Spinal cord (tissue), 10 donors: ENCODE results near the gene GALNT9. TPM values are rescaled to one million over a fixed set of nuclear protein-coding genes. Genes with fewer than 3 reads are reported as not detected.

ENCODE experiments used
- DNase-seq, 6 donors: peaks; one replicate each; pipeline versions ENCODE4 v3.0.0 to v3.0.0-alpha.2; 2013 to 2015; ENCODE audit warnings: low spot score in 6 of 6, low read depth in 4 of 6
- H3K27ac ChIP-seq: one replicate; pipeline ENCODE4 v1.5.1; 2013; ENCODE audit warnings: low read depth, low read length, control low read depth
- H3K27me3 ChIP-seq: one replicate; pipeline ENCODE4 v1.6.1; 2013; ENCODE audit warnings: low read length; ENCODE audit not compliant: control insufficient read depth, insufficient read depth
- H3K36me3 ChIP-seq: one replicate; pipeline ENCODE4 v1.6.1; 2013; ENCODE audit warnings: low read length; ENCODE audit not compliant: control insufficient read depth, insufficient read depth
- H3K4me1 ChIP-seq: one replicate; pipeline ENCODE4 v1.6.1; 2013; ENCODE audit warnings: low read length; ENCODE audit not compliant: control insufficient read depth, insufficient read depth
- H3K4me3 ChIP-seq: one replicate; pipeline ENCODE4 v1.5.1; 2013; ENCODE audit warnings: low read depth, low read length, control low read depth
- H3K9me3 ChIP-seq: one replicate; pipeline ENCODE4 v1.6.1; 2013; ENCODE audit warnings: low read length; ENCODE audit not compliant: control insufficient read depth, insufficient read depth
- WGBS: methylation state at CpG from one replicate; pipeline ENCODE4 v1.1.5; 2013; ENCODE audit warnings: missing lambda C conversion rate; ENCODE audit not compliant: insufficient coverage; 5-methylcytosine and 5-hydroxymethylcytosine counted together
- polyA plus RNA-seq, 2 donors: library from polyadenylated mRNA; unstranded; fragments of 120-200 nt; gene quantifications; one replicate each; pipeline ENCODE4 v1.2.1, GENCODE V29; 2013; ENCODE audit not compliant: insufficient read length in 2 of 2
- total RNA-seq, 2 donors: library from RNA; depleted of rRNA in 1 of 2; stranded (reverse); fragments of 120-200 nt in 1 of 2; fragments of >200 nt in 1 of 2; gene quantifications; one replicate each; pipeline versions ENCODE4 v1.2.3 to v1.2.4, GENCODE V29; 2013 to 2014
- donor health status: healthy.

The GALNT9 gene
- total and polyA plus RNA-seq, 4 donors, result 9.5 to 36.0 (median 27.1) TPM

DNA sequence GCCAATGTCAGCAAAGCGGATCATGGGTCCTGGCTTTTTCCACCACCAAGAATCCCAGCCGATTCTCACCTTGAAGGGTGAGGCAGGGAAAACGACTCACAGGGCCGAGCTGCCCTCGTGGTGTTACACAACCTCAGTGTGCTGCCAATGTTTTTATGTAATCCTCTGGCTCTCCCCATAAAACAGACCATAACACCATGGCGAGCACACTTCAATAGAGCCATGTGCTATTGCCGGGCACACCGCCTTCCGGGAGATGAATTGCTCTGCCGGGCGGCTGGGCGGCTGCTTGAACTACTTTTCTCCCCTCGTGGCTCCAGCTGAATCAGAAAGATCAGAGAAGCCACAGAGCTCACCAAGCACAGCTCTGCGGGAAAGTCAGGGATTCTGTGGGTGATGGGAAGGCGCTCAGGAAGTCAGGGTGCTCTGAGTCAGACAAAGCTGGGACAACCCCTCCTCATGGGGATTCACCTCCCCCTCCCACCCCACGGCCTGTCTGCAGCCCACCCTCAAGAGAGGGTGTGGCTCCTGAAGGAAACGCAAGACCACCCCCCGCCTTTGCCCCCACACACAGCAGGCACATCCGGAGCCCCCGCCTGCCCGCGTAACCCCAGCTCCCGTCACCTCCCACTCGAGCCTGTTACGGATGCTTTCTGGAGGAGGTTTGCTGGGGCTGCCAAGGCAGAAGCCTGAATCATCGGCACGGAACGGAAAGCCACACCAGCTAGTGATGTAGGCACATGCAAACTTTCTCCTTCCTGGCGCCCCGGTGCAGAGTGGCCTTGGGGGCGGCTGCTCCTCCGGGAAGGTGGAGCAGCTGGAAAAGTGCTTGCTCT is 1.8 kb downstream of the GALNT9 start:
- peak overlapping the region; percentile 18 for H3K4me3 ChIP-seq
- DNase-seq, result peak in 1 of 6 donors; percentile 67

GRCh38 chr12:132326646-132327045 is 2.7 kb downstream of the GALNT9 start:
- peaks cover 19% of the 10 kb centered on the region for H3K36me3 ChIP-seq
- H3K27me3 ChIP-seq, result peaks cover 37% of the 10 kb centered on the region
- H3K4me3 ChIP-seq, result no peak overlapping the region
- H3K27ac ChIP-seq, result no peak overlapping the region
- H3K4me1 ChIP-seq, result peaks cover 45% of the 10 kb centered on the region
- DNase-seq, result no peak
- no peaks in the 10 kb centered on the region for H3K9me3 ChIP-seq
- 74% methylated on average over 11 of the region's 11 CpGs for WGBS

More for the DNA sequence above, 1.8 kb downstream of the GALNT9 start:
- H3K4me1 ChIP-seq, result peaks cover 43% of the 10 kb centered on the region
- 8% methylated on average over 24 of the region's 32 CpGs for WGBS
- H3K27me3 ChIP-seq, result peaks cover 37% of the 10 kb centered on the region
- no peaks in the 10 kb centered on the region for H3K9me3 ChIP-seq
- peaks cover 18% of the 10 kb centered on the region for H3K36me3 ChIP-seq
- no peak overlapping the region for H3K27ac ChIP-seq

DNA sequence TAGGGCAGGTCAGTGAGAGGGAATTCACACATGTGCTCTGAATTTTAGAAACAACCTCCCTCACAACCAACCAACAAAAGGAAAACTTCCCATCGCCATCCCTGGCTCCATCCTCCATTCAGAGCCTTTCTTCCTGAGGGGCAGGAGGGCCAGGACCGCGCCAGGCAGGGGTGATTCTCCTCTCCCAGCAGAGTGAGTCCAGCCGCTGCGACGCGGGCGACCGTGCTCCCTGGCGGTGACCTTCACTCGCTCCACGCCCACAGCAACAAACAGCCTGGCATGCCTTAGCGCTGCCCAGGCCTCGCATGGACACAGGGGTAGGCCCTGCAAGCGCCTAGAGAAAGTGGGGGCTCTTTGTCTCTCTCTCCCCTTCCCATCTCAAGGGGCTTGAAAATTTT is 3.7 kb downstream of the GALNT9 start:
- Histone ChIP-seq H3K27me3 (peaks cover 37% of the 10 kb centered on the region), H3K4me3 (no peak overlapping the region), H3K4me1 (peaks cover 45% of the 10 kb centered on the region), H3K36me3 (peaks cover 23% of the 10 kb centered on the region), H3K9me3 (no peaks in the 10 kb centered on the region), H3K27ac (no peak overlapping the region)
- DNase-seq, result no peak
- whole genome bisulfite sequencing, result 84% methylated on average over 12 of the region's 15 CpGs

DNA sequence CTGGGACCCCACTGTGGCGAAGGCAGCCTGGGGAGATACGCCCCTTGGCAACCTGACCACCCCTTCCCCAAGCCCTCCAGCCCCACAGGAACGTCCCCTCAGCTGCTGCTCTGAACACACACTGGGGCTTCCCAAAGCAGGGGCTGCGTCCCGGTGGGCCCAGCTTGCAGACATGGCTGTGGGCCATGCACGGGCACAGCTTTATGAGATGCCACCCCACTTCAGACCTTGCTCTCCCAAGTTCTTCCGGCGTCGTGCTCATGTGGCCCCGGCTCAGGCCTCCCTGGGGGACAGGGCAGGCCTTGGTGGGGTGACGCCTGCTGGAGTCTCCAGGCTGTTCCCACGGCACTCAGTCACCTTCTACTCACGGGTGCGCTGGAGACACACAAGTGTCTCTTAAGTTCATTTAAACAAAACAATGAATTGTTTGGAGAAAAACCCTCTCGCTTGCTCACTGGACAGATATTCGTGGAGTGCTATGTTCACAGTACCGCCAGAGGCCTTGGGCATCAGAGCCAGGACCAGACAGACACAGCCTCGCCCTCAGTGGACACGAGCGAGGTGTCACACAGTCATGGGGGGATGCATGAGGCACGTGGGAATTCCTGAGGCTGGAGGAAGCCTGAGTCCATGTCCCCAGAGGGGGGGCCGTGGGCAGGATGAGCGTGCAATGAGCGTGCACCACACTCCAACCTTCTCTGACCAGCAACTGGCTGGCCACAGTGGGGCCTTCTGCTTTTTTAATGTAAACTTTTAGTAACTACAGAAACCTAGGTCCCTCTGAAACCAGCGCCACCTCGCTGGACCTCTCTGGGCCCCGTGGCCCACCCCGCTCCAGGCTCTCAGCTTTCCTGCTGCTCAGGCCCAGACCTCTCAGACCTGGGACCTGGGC is 4.3 kb downstream of the GALNT9 start:
- WGBS, result 84% methylated on average over 25 of the region's 28 CpGs
- H3K27me3 ChIP-seq, result peaks cover 31% of the 10 kb centered on the region
- no peak for DNase-seq
- no peak overlapping the region for H3K4me3 ChIP-seq
- H3K27ac ChIP-seq, result no peak overlapping the region
- no peaks in the 10 kb centered on the region for H3K9me3 ChIP-seq
- peaks cover 30% of the 10 kb centered on the region for H3K36me3 ChIP-seq
- H3K4me1 ChIP-seq, result peaks cover 43% of the 10 kb centered on the region

DNA sequence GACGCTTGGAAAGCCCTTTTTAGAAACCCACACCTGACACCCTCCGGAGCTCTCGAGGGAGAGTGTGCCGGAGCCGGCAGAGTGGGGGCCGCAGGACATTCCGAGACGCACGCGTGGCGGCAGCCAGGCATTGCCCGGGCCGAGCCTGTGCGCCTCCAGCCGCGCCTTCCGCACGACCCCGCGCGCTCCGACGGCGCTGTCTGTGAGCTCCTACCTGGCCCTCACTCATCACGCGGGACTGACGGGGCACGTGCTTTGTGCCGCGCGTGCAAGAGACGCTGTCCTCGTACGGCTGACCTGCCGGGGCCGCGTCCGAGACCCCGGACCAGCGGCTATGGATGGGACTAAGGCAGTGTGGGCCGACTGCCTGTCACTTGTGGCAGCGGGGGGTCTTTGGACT is 5.2 kb downstream of the GALNT9 start:
- DNase-seq, result no peak
- peaks cover 39% of the 10 kb centered on the region for H3K36me3 ChIP-seq
- WGBS, result 84% methylated on average over 42 of the region's 42 CpGs
- H3K27me3 ChIP-seq, result peaks cover 26% of the 10 kb centered on the region
- no peak overlapping the region for H3K27ac ChIP-seq
- no peaks in the 10 kb centered on the region for H3K9me3 ChIP-seq
- H3K4me3 ChIP-seq, result no peak overlapping the region
- H3K4me1 ChIP-seq, result peaks cover 39% of the 10 kb centered on the region

- peaks cover 46% of the 10 kb centered on the region for H3K36me3 ChIP-seq
- no peaks in the 10 kb centered on the region for H3K9me3 ChIP-seq
- 51% methylated on average over 43 of the region's 44 CpGs for WGBS
- H3K27me3 ChIP-seq, result peaks cover 19% of the 10 kb centered on the region
- peak in 1 of 6 donors; percentile 43 for DNase-seq
- peaks cover 32% of the 10 kb centered on the region for H3K4me1 ChIP-seq
- no peak overlapping the region for H3K27ac ChIP-seq
- H3K4me3 ChIP-seq, result no peak overlapping the region
Measured at GRCh38 chr12:132323171-132324010, 6.0 kb downstream of the GALNT9 start.

GRCh38 chr12:132322206-132323132 is 6.9 kb downstream of the GALNT9 start:
- Histone ChIP-seq H3K4me1 (peaks cover 22% of the 10 kb centered on the region), H3K36me3 (peaks cover 50% of the 10 kb centered on the region), H3K4me3 (no peak overlapping the region), H3K27me3 (peaks cover 10% of the 10 kb centered on the region), H3K9me3 (no peaks in the 10 kb centered on the region), H3K27ac (no peak overlapping the region)
- WGBS, result 65% methylated on average over 41 of the region's 43 CpGs
- no peak for DNase-seq

DNA sequence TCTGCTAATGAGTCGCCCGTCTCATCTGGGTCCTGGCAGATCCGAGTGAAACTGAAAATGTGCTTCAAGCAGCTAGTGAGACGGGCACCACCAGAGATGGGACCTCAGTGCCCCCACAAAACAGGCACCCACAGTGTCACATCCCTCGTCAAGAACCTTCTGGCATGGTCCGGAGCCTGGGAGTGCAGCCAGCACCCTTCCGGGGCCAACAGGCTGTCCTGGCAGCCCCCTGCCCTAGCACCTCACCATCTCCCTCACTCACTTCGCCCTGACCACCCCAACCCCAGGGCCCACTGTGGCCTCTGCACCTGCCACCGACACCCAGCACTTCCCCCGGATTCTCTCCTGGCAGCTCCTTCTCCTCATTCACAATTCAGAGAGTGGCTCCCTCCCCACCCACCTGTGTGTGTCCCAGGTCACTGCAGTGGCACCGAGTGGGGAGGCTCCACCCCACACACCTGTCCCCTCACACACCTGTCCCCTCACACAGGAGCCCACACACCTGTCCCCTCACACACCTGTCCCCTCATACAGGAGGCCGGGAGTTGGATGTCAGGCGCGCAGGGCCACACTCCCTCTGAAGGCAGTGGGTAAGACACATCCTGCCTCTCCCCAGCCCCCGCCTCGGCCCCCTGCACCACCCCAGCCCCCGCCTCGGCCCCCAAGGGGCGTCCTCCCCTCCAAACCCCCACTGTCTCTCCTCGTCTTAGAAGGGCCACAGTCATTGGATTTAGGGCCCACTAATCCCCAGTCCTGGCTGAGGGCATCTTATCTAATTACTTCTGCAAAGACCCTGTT is 7.9 kb downstream of the GALNT9 start:
- WGBS, result 87% methylated on average over 11 of the region's 20 CpGs
- Histone ChIP-seq H3K4me1 (peaks cover 15% of the 10 kb centered on the region), H3K36me3 (peaks cover 50% of the 10 kb centered on the region), H3K4me3 (no peak overlapping the region), H3K27me3 (peaks cover 2% of the 10 kb centered on the region), H3K27ac (no peak overlapping the region), H3K9me3 (no peaks in the 10 kb centered on the region)
- DNase-seq, result no peak
